Glutamatergic neuron (in vitro differentiated cells): ENCODE data around the gene TSPYL1. TPM values are rescaled to one million over a fixed set of nuclear protein-coding genes. Genes with fewer than 3 reads are reported as not detected.
"Not testable (repeated sequence)": the region's sequence is repeated elsewhere in the genome, so short reads cannot be mapped to it uniquely, and the experiment has no call there.

Experiments
- DNase-seq: peaks from one replicate; pipeline ENCODE4 v3.0.0; 2022
- H3K27ac Mint-ChIP-seq: one replicate; pipeline ENCODE4 v1.8.0; 2020; ENCODE audit warnings: mild to moderate bottlenecking, mixed read lengths, inconsistent platforms; ENCODE audit not compliant: unreplicated experiment
- H3K27me3 Mint-ChIP-seq: one replicate; pipeline ENCODE4 v1.8.0; 2020; ENCODE audit warnings: mild to moderate bottlenecking, moderate library complexity, mixed read lengths, inconsistent platforms; ENCODE audit not compliant: unreplicated experiment
- H3K36me3 Mint-ChIP-seq: one replicate; pipeline ENCODE4 v1.8.0; 2020; ENCODE audit warnings: mild to moderate bottlenecking, mixed read lengths, inconsistent platforms; ENCODE audit not compliant: unreplicated experiment
- H3K4me1 Mint-ChIP-seq: one replicate; pipeline ENCODE4 v1.8.0; 2020; ENCODE audit warnings: mild to moderate bottlenecking, low read depth, mixed read lengths, inconsistent platforms; ENCODE audit not compliant: unreplicated experiment
- H3K4me3 Mint-ChIP-seq: one replicate; pipeline ENCODE4 v1.8.0; 2020; ENCODE audit warnings: mild to moderate bottlenecking, mixed read lengths, inconsistent platforms; ENCODE audit not compliant: unreplicated experiment
- H3K9me3 Mint-ChIP-seq: one replicate; pipeline ENCODE4 v1.8.0; 2020; ENCODE audit warnings: mild to moderate bottlenecking, moderate library complexity, mixed read lengths, inconsistent platforms; ENCODE audit not compliant: unreplicated experiment
- CTCF ChIP-seq: fragments of 200-600 bp; sonication (generic); IDR thresholded peaks from one replicate; pipeline ENCODE4 v1.5.0; 2021; ENCODE audit not compliant: partially characterized antibody, unreplicated experiment
- total RNA-seq: library from RNA; stranded (reverse); fragmentation: NEBNext Ultra II Directional; extraction: Animal tissue kit (Norgen Biotek cat#: 25700); gene quantifications from one replicate; pipeline ENCODE4 v1.2.1, GENCODE V29; 2021; ENCODE audit not compliant: unreplicated experiment

The TSPYL1 gene
- total RNA-seq, 1 donor from 2014 or later = 63.3 TPM

GRCh38 chr6:116289876-116290275, 10.1 kb upstream of the TSPYL1 start:
- DNase-seq = no peak
- no peaks in the 10 kb centered on the region for H3K27me3 Mint-ChIP-seq
- no peaks in the 10 kb centered on the region for H3K4me1 Mint-ChIP-seq
- no peak for TF ChIP-seq CTCF
- H3K36me3 Mint-ChIP-seq = no peaks in the 10 kb centered on the region
- no peak overlapping the region for H3K27ac Mint-ChIP-seq
- H3K4me3 Mint-ChIP-seq = no peak overlapping the region
- H3K9me3 Mint-ChIP-seq = no peaks in the 10 kb centered on the region

GRCh38 chr6:116287689-116288282, 8.1 kb upstream of the TSPYL1 start:
- no peak overlapping the region for H3K4me3 Mint-ChIP-seq
- H3K27me3 Mint-ChIP-seq = no peaks in the 10 kb centered on the region
- H3K27ac Mint-ChIP-seq = no peak overlapping the region
- no peak for DNase-seq
- H3K4me1 Mint-ChIP-seq = no peaks in the 10 kb centered on the region
- peak; percentile 95 for TF ChIP-seq CTCF
- no peaks in the 10 kb centered on the region for H3K9me3 Mint-ChIP-seq
- no peaks in the 10 kb centered on the region for H3K36me3 Mint-ChIP-seq

GRCh38 chr6:116286773-116287358, 7.1 kb upstream of the TSPYL1 start:
- Mint-ChIP-seq H3K27me3 (peaks cover 1% of the 10 kb centered on the region), H3K36me3 (no peaks in the 10 kb centered on the region), H3K9me3 (no peaks in the 10 kb centered on the region), H3K4me1 (no peaks in the 10 kb centered on the region), H3K27ac (no peak overlapping the region), H3K4me3 (no peak overlapping the region)
- DNase-seq = no peak
- no peak for TF ChIP-seq CTCF

DNA sequence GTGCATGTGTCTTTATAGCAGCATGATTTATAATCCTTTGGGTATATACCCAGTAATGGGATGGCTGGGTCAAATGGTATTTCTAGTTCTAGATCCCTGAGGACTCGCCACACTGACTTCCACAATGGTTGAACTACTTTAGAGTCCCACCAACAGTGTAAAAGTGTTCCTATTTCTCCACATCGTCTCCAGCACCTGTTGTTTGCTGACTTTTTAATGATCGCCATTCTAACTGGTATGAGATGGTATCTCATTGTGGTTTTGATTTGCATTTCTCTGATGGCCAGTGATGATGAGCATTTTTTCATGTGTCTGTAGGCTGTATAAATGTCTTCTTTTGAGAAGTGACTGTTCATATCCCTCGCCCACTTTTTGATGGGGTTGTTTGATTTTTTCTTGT, 5.3 kb upstream of the TSPYL1 start:
- not testable (repeated sequence) for H3K4me1 Mint-ChIP-seq, H3K36me3 Mint-ChIP-seq, DNase-seq, H3K9me3 Mint-ChIP-seq, H3K4me3 Mint-ChIP-seq, H3K27me3 Mint-ChIP-seq, H3K27ac Mint-ChIP-seq

- DNase-seq = no peak
- H3K36me3 Mint-ChIP-seq = no peaks in the 10 kb centered on the region
- peaks cover 5% of the 10 kb centered on the region for H3K27me3 Mint-ChIP-seq
- H3K9me3 Mint-ChIP-seq = peaks cover 4% of the 10 kb centered on the region
- no peak overlapping the region for H3K4me3 Mint-ChIP-seq
- H3K4me1 Mint-ChIP-seq = peaks cover 3% of the 10 kb centered on the region
- H3K27ac Mint-ChIP-seq = no peak overlapping the region
- no peak for TF ChIP-seq CTCF
Measured at GRCh38 chr6:116283191-116283590, 3.5 kb upstream of the TSPYL1 start.
